HG02798 (cell line): Measurements from ENCODE around the gene GMPR2.
A peak's percentile ranks its signal among the peaks of the same experiment; 100 is the strongest.
"Not testable (repeated sequence)": the region's sequence is repeated elsewhere in the genome, so short reads cannot be mapped to it uniquely, and the experiment has no call there.

Experiments used
- ATAC-seq: cut with Tn5 transposase; IDR thresholded peaks from one replicate; pipeline ENCODE4 v1.9.1; 2021; ENCODE audit warnings: mild to moderate bottlenecking; ENCODE audit not compliant: unreplicated experiment, poor library complexity

Gene GMPR2

GRCh38 chr14:24226473-24226872 is 6.3 kb upstream of the GMPR2 start:
- ATAC-seq, result no peak

GRCh38 chr14:24228902-24229301 is 3.8 kb upstream of the GMPR2 start:
- ATAC-seq, result no peak

- no peak for ATAC-seq
These were observed 1.2 kb upstream of the GMPR2 start for GRCh38 chr14:24231263-24232120.

GRCh38 chr14:24232121-24232644 is 546 bp upstream of the GMPR2 start, which contains the start of gene NEDD8:
TSS of gene NEDD8 (minus strand) at chr14:24232367. CDS start at chr14:24232267, 100 bp downstream.
- peak; percentile 77 for ATAC-seq

- no peak for ATAC-seq
These were observed 773 bp downstream of the GMPR2 start for GRCh38 chr14:24233538-24233866.

GRCh38 chr14:24234095-24235005 is 1.6 kb downstream of the GMPR2 start:
- ATAC-seq, result no peak

GRCh38 chr14:24235804-24236688 is 3.3 kb downstream of the GMPR2 start:
- no peak for ATAC-seq

GRCh38 chr14:24236689-24237462 is 4.1 kb downstream of the GMPR2 start:
- ATAC-seq, result no peak

GRCh38 chr14:24237463-24237955 is 4.8 kb downstream of the GMPR2 start:
- no peak for ATAC-seq

GRCh38 chr14:24238123-24238522 is 5.4 kb downstream of the GMPR2 start:
- ATAC-seq, result no peak

GRCh38 chr14:24238527-24239037 is 5.9 kb downstream of the GMPR2 start:
- no peak for ATAC-seq

- ATAC-seq, result no peak
These were observed 7.6 kb downstream of the GMPR2 start for GRCh38 chr14:24240110-24240918.

- peak; percentile 85 for ATAC-seq
These were observed 9.2 kb downstream of the GMPR2 start for GRCh38 chr14:24241829-24242443.

GRCh38 chr14:24243336-24243836 is 10.7 kb downstream of the GMPR2 start:
- ATAC-seq, result no peak

- ATAC-seq, result not testable (repeated sequence)
These were observed 12.6 kb downstream of the GMPR2 start for GRCh38 chr14:24245350-24245749.

- no peak for ATAC-seq
These were observed 14.1 kb downstream of the GMPR2 start for GRCh38 chr14:24246765-24247212.

GRCh38 chr14:24247422-24247821 is 14.7 kb downstream of the GMPR2 start:
- ATAC-seq, result no peak
